ENCODE measurements around the gene TCF7L1. TPM values are rescaled to one million over a fixed set of nuclear protein-coding genes. Genes with fewer than 3 reads are reported as not detected.
"Not testable (repeated sequence)": the region's sequence is repeated elsewhere in the genome, so short reads cannot be mapped to it uniquely, and the experiment has no call there.

Gene TCF7L1
- polyA plus RNA-seq, 3 donors = 0.05 to 0.09 TPM; not detected in 1

DNA sequence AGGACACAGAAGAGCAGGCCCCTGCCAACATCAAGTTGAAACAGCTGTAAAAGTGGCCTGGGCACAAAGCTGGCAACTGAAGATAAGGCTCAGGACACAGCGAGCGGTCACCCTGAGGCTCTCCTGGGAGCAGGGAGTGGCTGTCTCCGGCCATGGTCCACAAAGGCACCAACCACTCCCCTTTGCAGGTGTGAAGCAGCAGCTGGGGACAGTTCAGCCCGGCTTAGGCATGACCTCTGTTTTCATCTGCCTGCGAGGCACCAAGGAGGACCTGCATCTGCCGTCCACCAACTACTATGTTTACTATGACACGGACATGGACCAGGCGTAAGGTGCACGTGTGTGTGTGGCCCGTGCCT lies 181.7 kb downstream of the TCF7L1 start:
- H3K9me3 Mint-ChIP-seq = no peaks in the 10 kb centered on the region
- peaks cover 50 to 63% of the 10 kb centered on the region in 2 donors for H3K36me3 ChIP-seq (replicated peaks in 1 of 2; ENCODE audit: control insufficient read depth in 1 of 2, insufficient read depth in 2 of 2, low read length in 2 of 2)
- H3K4me1 Mint-ChIP-seq = peaks cover 34% of the 10 kb centered on the region
- H3K27ac ChIP-seq (ENCODE audit: low read depth in 1 of 2, low read length in 2 of 2) = no peak overlapping the region
- H3K36me3 Mint-ChIP-seq = peaks cover 47 to 64% of the 10 kb centered on the region in 2 donors
- intact Hi-C loops (cut with micrococcal nuclease) = no loop called here
- no peak overlapping the region for H2AFZ ChIP-seq (ENCODE audit: insufficient read depth, low read depth, low read length, poor library complexity, severe bottlenecking)
- H3K27me3 Mint-ChIP-seq (ENCODE audit: low read depth in 3 of 3) = peaks cover 0 to 3% (median 0%) of the 10 kb centered on the region in 3 donors
- H3K27ac Mint-ChIP-seq = peak overlapping the region in 1 of 7 donors; percentile 15
- H3K4me3 Mint-ChIP-seq = no peak overlapping the region
- no peaks in the 10 kb centered on the region for H3K27me3 ChIP-seq (ENCODE audit: control insufficient read depth in 2 of 2, insufficient read depth in 2 of 2, low read length in 2 of 2)
- peaks cover 26 to 30% of the 10 kb centered on the region in 2 donors for H3K4me1 ChIP-seq (ENCODE audit: control insufficient read depth in 1 of 2, insufficient read depth in 2 of 2, low read length in 2 of 2)
- no peak overlapping the region for H3K4me2 ChIP-seq (replicated peaks; ENCODE audit: extremely low read depth, low read length, poor library complexity, severe bottlenecking)
- H3K79me2 ChIP-seq (ENCODE audit: insufficient read depth, low read length) = peaks cover 28% of the 10 kb centered on the region
- no peak for DNase-seq
- no peaks in the 10 kb centered on the region for H3K9me3 ChIP-seq (replicated peaks in 1 of 2; ENCODE audit: control insufficient read depth in 1 of 2, insufficient read depth in 1 of 2, low read length in 2 of 2)
- TF ChIP-seq, protein P1, sequence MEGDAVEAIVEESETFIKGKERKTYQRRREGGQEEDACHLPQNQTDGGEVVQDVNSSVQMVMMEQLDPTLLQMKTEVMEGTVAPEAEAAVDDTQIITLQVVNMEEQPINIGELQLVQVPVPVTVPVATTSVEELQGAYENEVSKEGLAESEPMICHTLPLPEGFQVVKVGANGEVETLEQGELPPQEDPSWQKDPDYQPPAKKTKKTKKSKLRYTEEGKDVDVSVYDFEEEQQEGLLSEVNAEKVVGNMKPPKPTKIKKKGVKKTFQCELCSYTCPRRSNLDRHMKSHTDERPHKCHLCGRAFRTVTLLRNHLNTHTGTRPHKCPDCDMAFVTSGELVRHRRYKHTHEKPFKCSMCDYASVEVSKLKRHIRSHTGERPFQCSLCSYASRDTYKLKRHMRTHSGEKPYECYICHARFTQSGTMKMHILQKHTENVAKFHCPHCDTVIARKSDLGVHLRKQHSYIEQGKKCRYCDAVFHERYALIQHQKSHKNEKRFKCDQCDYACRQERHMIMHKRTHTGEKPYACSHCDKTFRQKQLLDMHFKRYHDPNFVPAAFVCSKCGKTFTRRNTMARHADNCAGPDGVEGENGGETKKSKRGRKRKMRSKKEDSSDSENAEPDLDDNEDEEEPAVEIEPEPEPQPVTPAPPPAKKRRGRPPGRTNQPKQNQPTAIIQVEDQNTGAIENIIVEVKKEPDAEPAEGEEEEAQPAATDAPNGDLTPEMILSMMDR (IDR thresholded peaks at IDR 0.05) = no peak
- no peak overlapping the region for H3K4me3 ChIP-seq (replicated peaks in 1 of 3; ENCODE audit: low read depth in 2 of 3, low read length in 3 of 3)
- H4K20me1 ChIP-seq (ENCODE audit: insufficient read depth, low read length) = peaks cover 65% of the 10 kb centered on the region
- 92% methylated on average over 5 of the region's 10 CpGs for WGBS (ENCODE audit: insufficient coverage)
- no peak overlapping the region for H3K9ac ChIP-seq (ENCODE audit: insufficient read depth, low read length, poor library complexity, severe bottlenecking)

DNA sequence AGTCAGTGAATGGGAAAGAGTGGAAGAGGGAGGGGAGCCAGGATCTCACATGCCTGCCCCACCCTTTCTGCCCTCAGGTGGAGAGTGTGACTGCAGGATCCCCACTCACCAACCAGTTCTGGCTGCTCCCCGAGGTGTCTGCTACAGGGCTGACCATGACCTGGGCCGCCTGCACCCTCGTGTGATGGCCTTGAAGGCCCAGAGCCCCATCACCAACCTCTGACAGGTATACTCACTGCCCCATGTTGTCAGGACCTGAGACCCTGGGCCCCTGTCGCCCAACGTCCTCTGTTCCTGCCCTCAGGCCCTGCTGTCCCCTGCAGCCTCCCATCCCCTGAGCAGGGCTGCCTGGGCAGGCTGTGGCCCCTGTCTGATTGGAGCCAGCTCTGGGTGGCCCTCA lies 182.7 kb downstream of the TCF7L1 start:
- H3K27ac Mint-ChIP-seq = peak overlapping the region in 1 of 7 donors; percentile 52

More for the DNA sequence above, 182.7 kb downstream of the TCF7L1 start:
- no CpG with 5 or more reads among the region's 5 CpGs for WGBS (ENCODE audit: insufficient coverage)
- H2AFZ ChIP-seq (ENCODE audit: insufficient read depth, low read depth, low read length, poor library complexity, severe bottlenecking); H3K27me3 ChIP-seq (ENCODE audit: control insufficient read depth in 2 of 2, insufficient read depth in 2 of 2, low read length in 2 of 2); intact Hi-C loops (cut with micrococcal nuclease); H3K4me3 ChIP-seq (replicated peaks in 1 of 3; ENCODE audit: low read depth in 2 of 3, low read length in 3 of 3); H3K9me3 ChIP-seq (replicated peaks in 1 of 2; ENCODE audit: control insufficient read depth in 1 of 2, insufficient read depth in 1 of 2, low read length in 2 of 2); H3K27ac ChIP-seq (ENCODE audit: low read depth in 1 of 2, low read length in 2 of 2); DNase-seq; H3K27me3 Mint-ChIP-seq (ENCODE audit: low read depth in 3 of 3); H3K9ac ChIP-seq (ENCODE audit: insufficient read depth, low read length, poor library complexity, severe bottlenecking); H3K9me3 Mint-ChIP-seq; H3K4me3 Mint-ChIP-seq; H3K4me2 ChIP-seq (replicated peaks; ENCODE audit: extremely low read depth, low read length, poor library complexity, severe bottlenecking): not testable (repeated sequence)
- Histone ChIP-seq H3K36me3 (replicated peaks in 1 of 2; ENCODE audit: control insufficient read depth in 1 of 2, insufficient read depth in 2 of 2, low read length in 2 of 2) (peaks cover 60 to 74% of the 10 kb centered on the region in 2 donors), H4K20me1 (ENCODE audit: insufficient read depth, low read length) (peaks cover 76% of the 10 kb centered on the region), H3K4me1 (ENCODE audit: control insufficient read depth in 1 of 2, insufficient read depth in 2 of 2, low read length in 2 of 2) (peaks cover 27 to 30% of the 10 kb centered on the region in 2 donors), H3K79me2 (ENCODE audit: insufficient read depth, low read length) (peaks cover 38% of the 10 kb centered on the region)
- peaks cover 34% of the 10 kb centered on the region for H3K4me1 Mint-ChIP-seq
- peaks cover 56 to 74% of the 10 kb centered on the region in 2 donors for H3K36me3 Mint-ChIP-seq

Measured in CD14-positive monocyte (primary cell).